ENCODE measurements around the gene UROS.

The UROS gene

DNA sequence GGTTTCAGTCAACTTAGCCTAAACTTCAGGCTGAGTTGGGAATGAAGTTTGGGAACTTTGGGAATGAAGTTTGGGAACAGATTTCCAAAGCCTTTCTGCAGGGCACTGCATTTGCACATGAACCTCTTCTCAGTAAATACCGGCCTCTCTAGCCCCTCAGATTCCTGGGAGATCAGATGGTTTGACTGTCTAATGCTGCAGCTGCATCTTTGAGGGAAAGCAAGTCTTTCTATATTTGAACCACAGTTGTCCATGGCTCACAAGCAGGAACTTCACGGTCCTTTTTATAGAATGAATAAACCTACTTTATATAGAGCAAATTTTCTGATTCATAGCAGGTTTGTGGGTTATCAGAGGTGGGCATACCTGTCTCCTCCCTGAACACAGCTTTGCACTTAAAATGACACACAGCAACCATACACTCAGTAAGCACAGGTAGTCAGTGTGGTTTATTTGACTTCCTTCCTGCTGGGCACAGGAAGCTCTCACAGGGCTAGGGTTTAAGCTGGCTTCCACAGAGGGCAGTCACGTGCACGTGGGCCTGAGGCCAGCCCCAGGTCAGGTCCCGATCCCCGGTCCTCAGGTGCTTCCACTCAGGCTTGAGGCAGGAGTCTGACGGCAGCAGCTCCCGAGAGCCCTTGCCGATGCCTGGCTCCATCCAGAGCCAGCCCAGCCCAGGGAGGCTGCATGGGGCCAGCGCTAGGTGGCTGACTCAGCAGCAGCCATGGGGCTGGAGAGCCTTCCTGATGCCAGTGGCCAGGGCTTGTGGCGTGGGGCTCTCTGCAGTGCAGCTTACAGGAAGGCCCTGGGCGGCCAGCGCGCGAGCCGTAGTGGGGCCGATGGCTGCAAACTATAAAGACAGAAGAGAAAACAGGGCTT lies 34.7 kb downstream of the UROS start:
- DNase-seq (ENCODE audit: low read depth) = no peak

DNA sequence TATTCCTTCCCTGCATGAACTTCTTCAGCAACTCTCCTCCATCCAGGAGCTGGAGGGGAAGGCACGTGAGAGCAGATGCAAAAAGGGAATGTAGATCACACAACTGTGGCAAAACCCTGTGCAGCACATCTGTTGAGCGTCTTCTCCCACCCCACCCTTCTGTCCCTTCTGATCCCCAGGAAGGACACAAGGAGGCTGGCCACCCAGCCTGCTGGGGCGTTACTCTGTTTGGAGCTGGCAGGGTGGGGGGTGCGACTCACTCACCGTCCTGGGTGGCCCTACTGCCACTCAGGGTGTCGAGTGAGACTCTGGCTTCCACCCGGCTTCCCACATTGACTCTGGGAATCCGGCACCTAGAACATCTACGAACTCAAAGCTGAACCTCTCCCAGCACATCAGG lies 37.3 kb downstream of the UROS start:
- no peak for DNase-seq (ENCODE audit: low read depth)

DNA sequence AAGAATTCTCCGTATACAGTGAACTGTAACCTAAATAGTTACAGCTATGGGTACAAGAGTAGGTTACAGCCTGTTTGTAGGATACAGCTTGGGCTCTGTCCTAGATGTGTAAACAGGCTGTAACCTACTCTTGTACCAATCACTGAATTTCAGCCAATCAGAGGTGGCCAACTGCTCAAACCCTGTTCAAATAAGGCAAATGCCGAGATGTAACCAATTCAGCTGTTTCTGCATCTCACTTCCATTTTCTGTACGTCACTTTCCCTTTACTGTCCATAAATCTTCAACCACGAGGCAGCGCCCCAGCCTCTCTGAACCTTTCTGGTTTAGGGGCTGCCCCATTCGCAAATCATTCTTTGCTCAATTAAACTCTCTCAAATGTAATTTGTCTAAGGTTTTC lies 39.1 kb downstream of the UROS start:
- DNase-seq (ENCODE audit: low read depth) = no peak

DNA sequence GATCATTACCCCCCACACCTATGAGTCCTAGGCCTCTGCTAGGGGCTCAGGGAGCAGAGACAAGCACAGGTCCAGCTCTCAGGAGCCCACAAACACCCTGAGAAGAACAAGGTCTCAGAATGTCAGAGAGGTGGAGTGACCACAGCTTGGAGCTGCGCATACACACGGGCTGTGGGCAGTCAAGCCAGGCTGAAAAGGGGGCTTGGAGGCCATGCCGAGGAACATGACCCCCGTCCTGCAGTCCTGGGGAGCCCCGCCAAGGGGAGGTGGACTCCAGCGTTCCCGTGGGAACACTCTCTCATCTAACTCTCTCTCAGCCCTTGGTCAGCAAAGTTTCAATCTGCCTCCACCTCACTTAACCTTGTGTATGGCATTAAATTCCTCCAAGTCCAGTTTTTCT lies 39.6 kb downstream of the UROS start:
- DNase-seq (ENCODE audit: low read depth) = no peak

DNA sequence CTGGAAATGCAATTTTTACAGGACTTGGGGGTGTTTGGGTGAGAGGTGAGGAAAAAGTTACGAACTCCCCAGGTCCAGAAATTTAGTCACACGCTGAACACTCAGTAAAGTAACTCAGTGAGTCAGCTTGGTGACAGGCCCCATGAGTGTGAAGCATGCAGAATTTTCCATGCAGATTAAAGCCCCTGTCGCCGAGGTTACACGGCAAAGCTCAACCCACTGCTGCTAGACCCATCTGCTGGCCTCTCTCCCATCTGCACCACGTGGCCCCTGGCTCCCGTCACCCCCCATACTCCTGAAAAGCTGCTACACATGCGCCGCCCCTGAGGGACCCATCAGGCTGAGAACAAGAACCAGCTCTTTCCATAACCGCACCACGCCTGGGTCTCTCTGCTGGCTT lies 40.4 kb downstream of the UROS start:
- no peak for DNase-seq (ENCODE audit: low read depth)

DNA sequence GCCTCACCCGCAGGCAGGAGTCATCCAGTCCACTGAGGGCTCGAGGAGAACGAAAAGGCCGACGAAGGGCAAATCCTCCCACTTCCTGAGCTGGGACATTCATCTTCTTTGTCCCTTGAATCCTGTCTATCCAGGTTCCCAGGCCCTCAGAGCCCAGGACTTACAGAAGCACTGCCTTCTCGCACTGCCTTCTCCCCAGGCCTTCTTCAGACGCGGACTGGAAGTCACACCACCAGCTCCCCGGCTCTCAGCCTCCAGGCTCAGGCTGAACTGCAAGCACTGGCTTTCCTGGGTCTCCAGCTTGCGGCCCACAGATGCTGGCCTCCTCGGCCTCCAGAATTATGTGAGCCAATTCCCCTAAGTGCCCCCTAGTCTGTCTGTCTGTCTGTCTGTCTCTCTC lies 41.0 kb downstream of the UROS start:
- no peak for DNase-seq (ENCODE audit: low read depth)

DNA sequence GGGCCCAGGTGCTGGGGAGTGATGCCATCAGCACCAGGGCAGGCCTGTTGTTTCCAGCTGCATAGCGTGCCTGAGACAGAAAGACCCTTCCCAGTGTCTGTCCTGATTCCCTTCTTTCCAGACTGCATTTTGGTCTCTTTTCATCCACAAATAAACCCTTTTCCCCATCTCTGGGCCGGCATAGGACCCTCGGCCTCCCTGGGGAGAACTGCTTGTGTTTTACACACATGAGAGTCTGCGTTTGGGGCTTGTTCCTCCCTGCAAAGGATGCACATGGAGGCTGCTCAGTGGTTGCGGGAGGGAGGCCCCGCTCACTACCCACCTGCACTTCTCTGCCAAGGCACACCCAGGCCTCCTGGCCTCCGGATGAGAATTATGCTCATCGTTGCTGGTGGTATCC lies 41.7 kb downstream of the UROS start:
- DNase-seq (ENCODE audit: low read depth) = no peak

DNA sequence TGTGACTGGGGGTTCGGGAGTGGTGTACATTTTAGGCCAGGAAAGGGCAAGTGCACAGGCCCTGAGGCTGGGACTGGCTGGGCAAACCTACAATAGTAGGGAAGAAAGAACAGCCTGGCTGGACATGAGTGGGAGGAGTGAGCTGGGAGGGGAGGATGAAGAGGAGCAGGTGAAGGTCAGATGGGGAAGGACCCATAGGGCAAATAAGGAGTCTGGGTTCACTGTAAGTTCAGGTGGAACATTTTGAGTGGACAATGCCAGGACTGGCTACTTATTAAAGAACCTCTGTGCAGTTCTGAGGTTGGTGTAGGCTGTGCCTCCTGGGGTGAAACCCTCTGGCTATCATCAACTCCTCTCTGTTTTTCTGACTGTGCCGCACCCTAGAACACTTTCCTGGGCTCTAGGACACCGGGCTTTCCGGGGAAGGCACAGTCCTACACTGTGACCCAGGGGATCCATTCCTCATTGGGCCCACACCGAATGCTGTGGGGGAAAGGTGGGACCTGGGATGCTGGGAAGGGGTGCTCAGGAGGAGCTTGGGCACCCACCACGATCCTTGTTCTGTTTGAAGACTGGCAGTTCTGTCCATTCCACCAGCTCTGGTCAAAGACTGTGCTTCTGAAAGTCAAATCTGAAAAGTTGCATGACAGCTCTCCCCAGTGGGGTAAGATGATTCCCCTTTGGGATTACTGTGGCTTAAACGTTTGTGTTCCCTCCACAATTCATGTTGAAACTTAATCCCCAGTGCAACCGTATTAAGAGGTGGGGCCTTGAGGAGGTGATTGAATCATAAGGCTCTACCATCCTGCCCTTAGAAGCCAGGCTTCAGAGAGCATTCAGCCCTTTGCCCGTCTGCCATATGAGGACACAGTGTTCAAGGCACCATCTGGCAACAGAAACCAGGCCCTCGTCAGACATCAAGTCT lies 43.4 kb downstream of the UROS start:
- no peak for DNase-seq (ENCODE audit: low read depth)

DNA sequence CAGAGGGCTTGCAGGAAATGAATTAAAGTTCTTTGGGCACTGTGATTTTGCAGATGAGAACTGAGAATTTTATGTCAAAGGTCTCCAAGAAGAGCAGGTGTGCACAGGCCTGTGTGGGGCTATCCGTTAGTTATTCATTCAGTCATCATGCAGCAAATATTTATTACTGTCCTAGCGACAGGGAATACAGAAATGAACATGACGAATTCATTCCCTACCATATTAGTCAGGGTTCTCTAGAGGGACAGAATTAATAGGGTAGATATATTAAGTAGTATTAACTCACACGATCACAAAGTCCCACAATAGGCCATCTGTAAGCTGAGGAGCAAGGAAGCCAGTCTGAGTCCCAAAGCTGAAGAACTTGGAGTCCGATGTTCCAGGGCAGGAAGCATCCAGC lies 44.5 kb downstream of the UROS start:
- no peak for DNase-seq (ENCODE audit: low read depth)

DNA sequence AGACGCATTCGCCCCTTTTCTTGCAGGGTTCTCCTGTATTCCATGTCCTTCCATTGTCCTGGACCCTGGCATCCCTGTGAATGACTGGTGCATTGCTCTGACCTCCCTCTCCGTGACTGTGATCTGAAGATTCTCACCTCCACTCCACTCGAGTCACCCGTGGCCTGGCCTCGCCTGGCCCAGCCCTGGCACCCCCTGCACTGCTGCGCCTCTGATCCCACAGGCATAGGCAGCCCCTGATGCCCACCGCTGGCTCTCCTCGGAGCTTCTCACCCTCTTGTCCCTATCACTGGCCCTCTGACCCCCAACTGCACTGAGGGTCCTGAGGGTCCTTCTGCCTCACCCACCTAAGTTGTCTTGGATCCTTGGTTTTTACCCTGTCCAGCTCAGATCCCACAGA lies 45.3 kb downstream of the UROS start:
- DNase-seq (ENCODE audit: low read depth) = no peak

DNA sequence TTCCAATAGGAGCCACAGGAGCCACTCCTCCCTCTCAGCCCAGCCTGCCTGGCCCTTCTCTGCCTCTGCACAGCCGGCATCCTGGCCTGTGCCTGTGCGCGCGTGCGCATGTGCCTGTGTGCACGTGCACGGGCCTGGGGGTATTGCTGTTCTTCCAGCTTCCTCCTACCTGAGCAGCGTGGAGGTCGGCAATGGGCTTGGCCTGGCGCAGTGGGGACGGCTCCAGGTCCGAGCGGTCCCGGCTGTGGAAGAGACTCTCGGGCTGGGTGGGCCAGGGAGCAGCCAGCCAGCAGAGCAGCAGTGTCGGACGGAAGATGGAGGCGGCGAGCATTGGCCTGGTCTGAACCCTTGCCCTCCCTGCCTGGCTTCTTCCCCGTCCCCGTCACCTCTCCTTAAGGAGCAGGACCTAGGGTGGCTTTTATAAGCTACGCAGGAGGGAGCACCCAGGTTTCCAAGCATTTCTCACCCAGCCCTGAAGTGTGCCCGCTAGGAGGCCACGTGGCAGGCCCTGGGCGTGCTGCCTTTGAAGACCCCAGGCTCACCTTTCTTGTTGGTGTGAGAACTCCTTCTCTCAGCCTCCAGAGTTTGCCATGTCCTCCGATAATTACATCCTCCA lies 47.5 kb downstream of the UROS start, which contains the start of gene MMP21:
Gene MMP21 (minus strand): TSS at position 331 of the 616 bp plus-strand sequence. CDS start 0 bp downstream, at position 331.
- DNase-seq (ENCODE audit: low read depth) = no peak

DNA sequence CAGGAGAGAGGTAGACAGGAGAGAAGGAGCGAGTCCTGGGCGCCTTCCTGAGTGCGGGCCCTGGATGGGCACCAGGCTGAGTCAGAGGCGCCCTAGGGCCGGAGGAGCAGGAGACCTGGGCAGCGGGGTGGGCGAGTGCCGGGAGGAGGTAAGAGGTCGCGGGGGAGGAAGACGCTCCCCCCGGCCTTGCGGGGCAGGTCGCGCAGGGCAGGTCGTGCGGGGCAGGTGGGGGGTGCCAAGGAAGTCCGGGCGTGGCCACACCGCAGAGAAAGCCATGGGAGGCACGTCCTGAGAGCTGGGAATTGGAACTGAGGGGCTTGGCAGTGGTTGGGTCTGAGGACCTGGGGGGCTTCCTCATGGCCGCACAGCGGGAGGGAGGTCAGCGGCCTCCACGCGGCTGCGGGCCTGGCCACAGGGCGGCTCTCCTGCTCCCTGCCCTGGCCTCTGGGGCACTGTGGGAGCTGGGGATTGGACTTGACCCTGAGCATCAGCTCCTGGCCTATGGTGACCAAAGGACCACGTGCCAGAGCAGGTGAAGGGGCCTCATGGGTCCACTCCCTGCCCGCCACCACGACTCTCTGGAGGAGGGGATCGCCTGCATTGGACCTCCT lies 48.4 kb downstream of the UROS start:
- DNase-seq (ENCODE audit: low read depth) = no peak

DNA sequence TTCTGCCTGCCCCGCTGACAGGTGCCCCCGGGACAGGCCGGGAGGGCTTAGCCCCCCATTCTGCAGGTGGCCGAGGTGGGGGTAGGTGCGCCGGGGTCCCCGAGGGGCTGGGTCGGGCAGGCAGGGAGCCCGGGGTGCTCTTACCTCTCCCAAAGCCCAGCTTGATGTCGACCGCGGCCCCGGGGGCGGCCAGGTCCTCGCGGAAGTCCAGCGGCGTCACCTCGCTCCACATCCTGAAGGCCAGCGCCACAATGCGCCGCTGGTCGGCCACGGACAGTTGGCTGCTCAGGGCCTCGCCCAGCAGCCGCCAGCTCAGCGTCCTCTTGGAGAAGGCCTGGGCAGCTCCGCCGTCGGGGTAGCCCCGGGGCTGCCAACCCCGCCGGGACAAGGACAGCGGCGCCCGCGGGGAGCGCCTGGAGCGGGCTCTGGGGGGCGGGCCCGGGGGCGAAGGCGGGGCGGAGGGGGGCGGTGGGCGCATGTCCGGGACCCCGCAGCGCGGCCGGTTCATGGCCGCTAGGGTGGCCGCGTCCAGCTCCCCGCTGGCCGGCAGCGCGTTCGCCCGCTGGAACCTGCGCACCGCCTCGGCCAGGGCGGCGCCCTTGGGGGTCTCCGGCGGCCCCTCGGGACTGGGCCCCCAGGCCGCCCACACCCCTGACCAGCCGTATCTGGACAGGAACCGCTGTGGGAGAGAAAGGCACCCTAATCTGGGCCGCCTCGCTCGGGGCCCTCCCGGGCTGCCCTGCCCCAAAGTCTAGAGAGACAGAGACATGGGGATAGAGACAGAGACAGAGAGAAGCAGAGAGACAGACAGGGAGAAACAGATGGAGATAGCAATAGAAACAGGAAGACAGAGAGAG lies 49.1 kb downstream of the UROS start:
- no peak for DNase-seq (ENCODE audit: low read depth)

DNA sequence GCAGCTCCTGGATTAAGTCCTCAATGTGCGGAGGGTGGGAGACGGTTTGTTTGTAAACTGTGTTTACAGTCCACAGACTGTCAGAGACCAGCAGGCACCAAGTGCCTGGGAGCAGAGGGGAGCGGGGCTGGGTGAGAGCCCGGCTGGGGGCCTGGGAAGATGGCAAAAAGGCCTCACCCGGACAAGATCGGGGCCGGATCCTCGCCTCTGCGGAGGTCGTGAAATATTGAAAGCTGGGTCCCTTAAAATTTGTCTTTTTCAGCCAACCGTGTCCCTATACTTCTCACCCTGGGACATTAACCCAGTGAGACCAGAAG lies 50.2 kb downstream of the UROS start:
- no peak for DNase-seq (ENCODE audit: low read depth)

DNA sequence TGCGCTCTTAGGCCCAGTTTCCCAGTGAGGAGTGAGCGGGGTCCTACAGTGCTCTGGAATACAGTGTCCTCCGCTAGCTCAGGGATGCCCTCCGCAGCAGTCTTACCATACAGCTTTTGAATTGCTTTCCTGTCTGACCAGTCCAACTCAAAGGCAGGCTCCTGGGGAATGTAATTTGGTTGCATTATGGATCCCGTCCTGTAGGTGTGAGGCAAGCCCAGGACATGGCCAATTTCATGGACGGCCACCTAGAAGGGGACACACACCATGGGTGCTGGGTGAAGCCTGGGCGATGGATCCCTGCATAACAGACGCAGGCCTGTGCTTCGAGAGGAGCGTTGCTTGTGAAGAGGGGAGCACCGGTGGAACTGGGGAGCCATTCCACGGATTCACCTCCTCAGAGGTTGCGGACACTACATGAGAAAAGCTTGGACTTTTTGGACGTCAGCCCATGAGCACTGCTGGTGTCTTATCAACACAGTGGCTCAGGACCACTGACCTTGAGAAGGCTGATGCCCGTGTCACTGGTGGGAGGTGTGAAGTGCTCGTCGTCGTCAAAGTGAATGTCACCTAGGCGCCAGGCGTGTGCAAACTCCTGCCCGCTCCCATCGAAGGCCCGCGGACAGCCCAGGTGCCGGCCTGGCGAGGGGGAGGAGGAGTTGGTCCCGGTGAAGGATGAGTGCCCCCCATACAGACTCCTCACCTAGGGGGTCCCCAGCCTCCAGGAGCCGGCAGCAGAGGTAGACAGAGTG lies 50.8 kb downstream of the UROS start:
- no peak for DNase-seq (ENCODE audit: low read depth)

DNA sequence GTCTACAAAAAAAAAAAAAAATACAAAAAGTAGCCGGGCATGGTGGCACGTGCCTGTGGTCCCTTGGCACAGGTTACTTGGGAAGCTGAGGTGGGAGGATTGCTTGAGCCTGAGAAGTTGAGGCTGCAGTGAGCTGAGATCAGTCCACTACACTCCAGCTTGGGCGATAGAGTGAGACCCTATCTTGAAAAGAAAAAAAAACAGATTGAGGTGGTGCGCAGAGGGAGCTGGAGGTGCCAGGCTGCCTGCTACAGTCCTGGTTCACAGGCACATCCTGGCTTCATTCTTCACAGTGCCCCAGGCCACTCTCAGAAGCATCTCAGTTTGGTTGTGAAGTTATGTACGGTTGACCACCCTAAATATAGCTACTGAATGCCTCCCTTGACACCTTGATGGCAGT lies 52.2 kb downstream of the UROS start:
- no peak for DNase-seq (ENCODE audit: low read depth)

DNA sequence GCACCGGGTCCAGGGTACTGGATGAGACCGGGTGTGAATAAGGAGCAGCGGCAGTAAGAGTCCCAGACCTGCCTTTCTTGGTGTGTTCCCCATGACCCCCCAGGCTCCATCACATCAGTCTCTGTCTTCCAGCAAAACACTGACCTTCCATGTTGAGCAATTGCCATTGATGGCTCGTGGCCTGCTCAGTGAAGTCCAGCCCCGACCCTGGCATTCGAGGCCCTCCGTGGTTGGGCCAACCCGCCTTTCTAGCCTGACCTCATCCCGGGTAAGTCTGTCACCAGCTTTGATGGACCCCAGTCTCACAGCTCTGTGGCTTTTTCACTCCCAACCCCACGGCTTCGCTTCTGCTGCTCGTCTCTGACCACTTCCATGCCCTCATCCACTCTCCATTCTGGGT lies 53.9 kb downstream of the UROS start:
- DNase-seq (ENCODE audit: low read depth) = no peak

DNA sequence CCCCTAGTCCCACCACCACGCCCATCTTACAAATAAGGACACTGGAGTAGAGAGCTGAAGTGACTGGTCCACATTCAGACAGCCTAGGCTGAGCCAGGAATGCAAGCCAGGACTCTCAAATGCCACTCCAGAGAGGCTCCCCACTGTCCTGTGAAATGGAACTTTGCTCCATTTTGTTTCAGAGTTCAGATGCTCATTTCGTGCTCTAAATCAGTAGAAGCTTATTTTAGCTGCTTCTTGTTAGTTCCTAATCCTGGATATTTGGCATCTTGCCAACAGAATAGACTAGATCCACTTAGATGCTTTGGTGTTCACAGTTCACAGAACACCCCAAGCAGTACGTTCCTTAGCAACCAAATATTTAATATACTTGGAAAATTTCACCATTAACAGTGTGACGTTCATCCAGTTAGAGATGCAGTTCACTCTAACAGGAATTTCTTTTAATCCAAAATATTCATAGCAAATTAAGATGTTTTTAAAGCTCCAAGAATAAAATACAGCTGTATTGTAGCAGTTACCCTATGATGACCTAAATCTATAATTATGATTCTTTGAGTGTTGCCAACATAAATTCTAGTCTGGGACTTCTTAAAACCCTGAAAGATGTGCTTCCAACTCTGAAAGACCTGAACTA lies 54.7 kb downstream of the UROS start:
- no peak for DNase-seq (ENCODE audit: low read depth)

DNA sequence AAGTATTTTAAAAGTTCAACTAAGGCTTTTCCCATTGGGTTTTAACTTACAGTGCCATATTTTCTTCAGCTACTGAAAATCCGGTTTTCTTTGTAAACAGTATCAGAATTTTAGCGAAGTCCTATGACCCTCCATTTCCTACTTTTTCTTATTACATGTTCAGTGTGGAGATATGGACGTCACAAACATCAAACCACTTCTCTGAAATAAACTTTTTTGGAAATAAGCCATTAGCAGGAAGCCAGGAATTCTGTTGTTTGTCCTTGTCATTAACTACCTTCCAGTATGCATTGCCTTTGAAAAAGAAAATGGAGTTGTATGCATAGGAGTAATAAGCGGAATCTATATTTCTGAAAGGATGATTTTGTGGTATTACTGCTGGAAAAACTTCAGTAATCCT lies 56.5 kb downstream of the UROS start:
- DNase-seq (ENCODE audit: low read depth) = no peak

DNA sequence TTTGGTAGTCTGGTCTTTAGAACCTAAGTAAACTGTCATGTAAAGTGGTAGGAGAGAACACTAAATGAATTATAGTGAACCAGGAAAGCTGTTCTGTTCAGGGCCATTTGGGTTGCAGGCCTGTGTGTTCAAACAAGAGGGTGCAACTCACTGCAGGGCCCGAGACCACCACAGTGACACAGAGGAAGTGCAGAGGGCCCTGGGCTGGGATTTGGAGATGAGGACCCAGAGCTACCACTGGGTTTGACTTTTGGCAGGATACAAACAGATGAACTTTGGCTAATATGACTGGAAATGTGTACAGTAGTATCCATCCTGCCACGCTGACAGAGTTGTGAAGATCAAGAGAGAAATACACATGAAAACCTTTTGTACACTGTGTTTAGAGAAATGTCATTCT lies 57.2 kb downstream of the UROS start:
- DNase-seq (ENCODE audit: low read depth) = no peak

Data from stimulated activated CD8-positive, alpha-beta memory T cell treated with anti-CD3 and anti-CD28 coated beads, Interleukin-12 subunit alpha, Interleukin-12 subunit beta, amount 100 ng/mL, for 4 hours (primary cell).